GM18517 (cell line): ENCODE results near the gene ATRNL1.

ENCODE experiments used
- ATAC-seq: cut with Tn5 transposase; IDR thresholded peaks from one replicate; pipeline ENCODE4 v1.9.1; 2021; ENCODE audit warnings: mild to moderate bottlenecking, moderate library complexity; ENCODE audit not compliant: unreplicated experiment

The ATRNL1 gene

GRCh38 chr10:115936926-115937767 lies 844.0 kb downstream of the ATRNL1 start:
- no peak for ATAC-seq

GRCh38 chr10:115937768-115938056 lies 844.5 kb downstream of the ATRNL1 start:
- ATAC-seq: no peak

GRCh38 chr10:115939101-115939854 lies 846.1 kb downstream of the ATRNL1 start:
- ATAC-seq: no peak

- ATAC-seq: no peak
Observed at GRCh38 chr10:115941361-115941771, 848.2 kb downstream of the ATRNL1 start.

- ATAC-seq: no peak
Observed at GRCh38 chr10:115942101-115942500, 848.9 kb downstream of the ATRNL1 start.

- no peak for ATAC-seq
Observed at GRCh38 chr10:115944538-115944937, 851.4 kb downstream of the ATRNL1 start.

- no peak for ATAC-seq
Observed at GRCh38 chr10:115945701-115946445, 852.7 kb downstream of the ATRNL1 start.

GRCh38 chr10:115947104-115947503 lies 853.9 kb downstream of the ATRNL1 start:
- no peak for ATAC-seq

- no peak for ATAC-seq
Observed at GRCh38 chr10:115948465-115948864, 855.3 kb downstream of the ATRNL1 start.

GRCh38 chr10:115949282-115949844 lies 856.2 kb downstream of the ATRNL1 start:
- ATAC-seq: no peak

GRCh38 chr10:115950320-115950719 lies 857.2 kb downstream of the ATRNL1 start:
- ATAC-seq: no peak

- ATAC-seq: no peak
Observed at GRCh38 chr10:115951242-115951641, 858.1 kb downstream of the ATRNL1 start.

- no peak for ATAC-seq
Observed at GRCh38 chr10:115953281-115953680, 860.1 kb downstream of the ATRNL1 start.

- ATAC-seq: no peak
Observed at GRCh38 chr10:115953968-115954367, 860.8 kb downstream of the ATRNL1 start.

GRCh38 chr10:115956225-115957011 lies 863.3 kb downstream of the ATRNL1 start:
- ATAC-seq: no peak

- ATAC-seq: no peak
Observed at GRCh38 chr10:115957012-115957399, 863.8 kb downstream of the ATRNL1 start.

- no peak for ATAC-seq
Observed at GRCh38 chr10:115957786-115958442, 864.7 kb downstream of the ATRNL1 start.

- no peak for ATAC-seq
Observed at GRCh38 chr10:115963848-115964247, 870.7 kb downstream of the ATRNL1 start.

GRCh38 chr10:115964827-115965226 lies 871.7 kb downstream of the ATRNL1 start:
- ATAC-seq: no peak

- ATAC-seq: no peak
Observed at GRCh38 chr10:115965376-115965775, 872.2 kb downstream of the ATRNL1 start.
